Spleen (tissue), 11 donors: ENCODE data around the gene PHOSPHO2. TPM values are rescaled to one million over a fixed set of nuclear protein-coding genes. Genes with fewer than 3 reads are reported as not detected.

Source experiments
- DNase-seq: peaks from one replicate; pipeline ENCODE4 v3.0.0-alpha.2; 2020
- H3K27ac ChIP-seq, 8 donors: fragments of 200-600 bp; sonication (generic) in 7 of 8; 1 replicate in 4 of 8; 2 replicates in 4 of 8; pipeline versions ENCODE4 v1.5.0 to v1.8.0; 2016 to 2021; ENCODE audit warnings: inconsistent platforms in 4 of 8, mild to moderate bottlenecking in 4 of 8, moderate library complexity in 1 of 8
- H3K27me3 ChIP-seq, 7 donors: fragments of 200-600 bp; sonication (generic) in 6 of 7; replicated peaks in 1 of 7; 1 replicate in 4 of 7; 2 replicates in 3 of 7; pipeline versions ENCODE4 v1.5.0 to v1.8.0; 2016 to 2021; ENCODE audit warnings: inconsistent platforms in 3 of 7, mild to moderate bottlenecking in 1 of 7
- H3K36me3 ChIP-seq, 6 donors: fragments of 200-600 bp; sonication (generic) in 5 of 6; 1 replicate in 4 of 6; 2 replicates in 2 of 6; pipeline versions ENCODE4 v1.5.0 to v1.8.0; 2016 to 2021; ENCODE audit warnings: inconsistent platforms in 2 of 6
- H3K4me1 ChIP-seq, 6 donors: fragments of 200-600 bp; sonication (generic) in 5 of 6; 1 replicate in 3 of 6; 2 replicates in 3 of 6; pipeline versions ENCODE4 v1.5.0 to v1.8.0; 2016 to 2021; ENCODE audit warnings: inconsistent platforms in 3 of 6
- H3K4me3 ChIP-seq, 8 donors: fragments of 200-600 bp; sonication (generic) in 7 of 8; 1 replicate in 4 of 8; 2 replicates in 4 of 8; pipeline versions ENCODE4 v1.5.0 to v1.8.0; 2016 to 2021; ENCODE audit warnings: inconsistent platforms in 4 of 8, mild to moderate bottlenecking in 4 of 8, moderate library complexity in 2 of 8
- H3K9me3 ChIP-seq, 8 donors: fragments of 200-600 bp; sonication (generic) in 7 of 8; 1 replicate in 4 of 8; 2 replicates in 4 of 8; pipeline versions ENCODE4 v1.5.0 to v1.8.0; 2016 to 2021; ENCODE audit warnings: inconsistent platforms in 4 of 8
- POLR2A ChIP-seq, 3 donors: fragments of 450-650 bp; IDR thresholded peaks; one replicate each; pipeline ENCODE4 v1.5.1; 2017; ENCODE audit warnings: antibody characterized with exemption in 3 of 3, mild to moderate bottlenecking in 1 of 3
- POLR2AphosphoS5 ChIP-seq, 3 donors: sonication (generic); formaldehyde crosslinking; IDR thresholded peaks; one replicate each; pipeline ENCODE4 v1.5.1; 2017; ENCODE audit warnings: antibody characterized with exemption in 3 of 3
- WGBS, 5 donors: extraction: QIAGEN DNeasy Blood & Tissue Kit in 3 of 5; methylation state at CpG; one replicate each; pipeline versions ENCODE4 v1.1.5 to v1.1.7; 2013 to 2018; 5-methylcytosine and 5-hydroxymethylcytosine counted together
- intact Hi-C: fragments of 100-400 bp; cut with DNase I; formaldehyde crosslinking; loops from one replicate; pipeline ENCODE4 v1.15.0; 2023; ENCODE audit warnings: low total_unique reads
- polyA plus RNA-seq, 3 donors: library from polyadenylated mRNA; stranded (reverse); fragments of 200-250 nt; gene quantifications; one replicate each; pipeline ENCODE4 v1.2.1, GENCODE V29; 2013
- small RNA-seq, 4 donors: library from RNA; depleted of rRNA; stranded (forward); fragments of <200 nt; gene quantifications; one replicate each; pipeline ENCODE3, GENCODE V24; 2016
- total RNA-seq, 7 donors: library from RNA; depleted of rRNA in 3 of 7; stranded (reverse); fragments of >200 nt in 3 of 7; fragmentation: NEBNext Ultra II Directional in 4 of 7; extraction: Animal tissue kit (Norgen Biotek cat#: 25700) in 4 of 7; gene quantifications; one replicate each; pipeline versions ENCODE4 v1.1.0 to v1.2.1, GENCODE V29; 2016 to 2021
- TF ChIP-seq, protein P1 (sequence below), 11 experiments: fragments of 200-600 bp in 7 of 11; fragments of 450-650 bp in 4 of 11; sonication (generic) in 4 of 11; IDR thresholded peaks in 8 of 11; conservative IDR thresholded peaks in 3 of 11; 1 replicate in 7 of 11; 2 replicates in 4 of 11; pipeline versions ENCODE4 v1.4.0 to v1.8.0; 2016 to 2021; ENCODE audit warnings: antibody characterized with exemption in 11 of 11, inconsistent platforms in 4 of 11, mild to moderate bottlenecking in 1 of 11
- donor health status: healthy with polysubstance abuse.
- donor health status: DM: no; HTN: no; CAD: no; lungs with moderate emphysema.
- donor health status: DM: no; HTN: no; CAD: no.
- donor health status: Bipolar disorder and iron deficiency.
- donor health status: healthy.
- donor health status: DM: no; HTN: no; CAD: no.
- donor health status: DM: yes; HTN: yes; CAD: no.

The PHOSPHO2 gene
- total and polyA plus RNA-seq, 10 donors = 1.2 to 6.9 (median 4.0) TPM

DNA sequence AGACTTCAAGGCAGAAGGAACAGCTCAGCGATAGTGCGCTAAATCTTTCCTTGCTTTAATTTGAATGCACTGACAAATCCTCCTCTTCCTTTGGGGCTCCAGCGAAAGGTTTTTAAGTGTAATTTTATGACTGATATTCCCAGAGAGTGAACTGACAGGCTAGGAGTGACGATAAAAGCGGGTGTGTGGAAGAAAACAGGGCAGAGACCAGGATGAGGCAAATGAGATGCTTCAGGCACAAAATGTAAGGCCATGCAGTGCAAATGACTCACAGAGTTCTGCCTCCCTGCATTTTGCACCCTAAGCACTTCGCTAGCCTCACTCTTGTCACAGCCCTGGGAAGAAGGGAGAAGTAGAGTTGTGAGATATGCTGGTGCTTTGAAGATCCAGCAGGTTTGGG lies 54.0 kb downstream of the PHOSPHO2 start:
- no peak for DNase-seq
- Histone ChIP-seq H3K4me3 (no peak overlapping the region), H3K27ac (no peak overlapping the region), H3K9me3 (no peaks in the 10 kb centered on the region), H3K36me3 (no peaks in the 10 kb centered on the region), H3K27me3 (no peaks in the 10 kb centered on the region), H3K4me1 (no peaks in the 10 kb centered on the region)
- 77 to 83% (median 80%) methylated on average over 6 of the region's 6 CpGs for WGBS, 5 donors
- intact Hi-C loops = no loop called here
- TF ChIP-seq, protein P1, sequence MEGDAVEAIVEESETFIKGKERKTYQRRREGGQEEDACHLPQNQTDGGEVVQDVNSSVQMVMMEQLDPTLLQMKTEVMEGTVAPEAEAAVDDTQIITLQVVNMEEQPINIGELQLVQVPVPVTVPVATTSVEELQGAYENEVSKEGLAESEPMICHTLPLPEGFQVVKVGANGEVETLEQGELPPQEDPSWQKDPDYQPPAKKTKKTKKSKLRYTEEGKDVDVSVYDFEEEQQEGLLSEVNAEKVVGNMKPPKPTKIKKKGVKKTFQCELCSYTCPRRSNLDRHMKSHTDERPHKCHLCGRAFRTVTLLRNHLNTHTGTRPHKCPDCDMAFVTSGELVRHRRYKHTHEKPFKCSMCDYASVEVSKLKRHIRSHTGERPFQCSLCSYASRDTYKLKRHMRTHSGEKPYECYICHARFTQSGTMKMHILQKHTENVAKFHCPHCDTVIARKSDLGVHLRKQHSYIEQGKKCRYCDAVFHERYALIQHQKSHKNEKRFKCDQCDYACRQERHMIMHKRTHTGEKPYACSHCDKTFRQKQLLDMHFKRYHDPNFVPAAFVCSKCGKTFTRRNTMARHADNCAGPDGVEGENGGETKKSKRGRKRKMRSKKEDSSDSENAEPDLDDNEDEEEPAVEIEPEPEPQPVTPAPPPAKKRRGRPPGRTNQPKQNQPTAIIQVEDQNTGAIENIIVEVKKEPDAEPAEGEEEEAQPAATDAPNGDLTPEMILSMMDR (IDR thresholded peaks at IDR 0.05 in 8 of 11, conservative IDR thresholded peaks at IDR 0.05 in 3 of 11) = no peak
- no peak for TF ChIP-seq POLR2A (IDR thresholded peaks at IDR 0.05)
- TF ChIP-seq POLR2AphosphoS5 (IDR thresholded peaks at IDR 0.05) = no peak

Small RNAs within 50 kb of the gene (small RNA-seq; reads per million reads assigned to genes)
- 0 reads per million in 4 donors for gene RF00432

Other genes starting within 250 kb of the PHOSPHO2 start
- 10 to 100 TPM in 1 of 7 donors, 1 to 10 TPM in 6; 4.3 to 11.4 (median 8.3) TPM for gene BBS5, start 215.0 kb upstream of the PHOSPHO2 start, total RNA-seq
- 1 to 10 TPM; 2.9 to 4.1 (median 3.4) TPM for gene BBS5, start 215.0 kb upstream of the PHOSPHO2 start, polyA plus RNA-seq
- 1 to 10 TPM in 3 of 7 donors, under 1 TPM in 4; 0.30 to 1.0 (median 0.69) TPM for gene KLHL41, start 184.8 kb upstream of the PHOSPHO2 start, total RNA-seq
- gene KLHL41, start 184.8 kb upstream of the PHOSPHO2 start, polyA plus RNA-seq = under 1 TPM; 0.52 to 0.72 (median 0.67) TPM
- 10 to 100 TPM; 21.2 to 43.9 (median 28.6) TPM for gene FASTKD1, start 120.6 kb upstream of the PHOSPHO2 start, total RNA-seq
- gene FASTKD1, start 120.6 kb upstream of the PHOSPHO2 start, polyA plus RNA-seq = 10 to 100 TPM; 28.7 to 42.5 (median 42.1) TPM
- gene PPIG, start 110.1 kb upstream of the PHOSPHO2 start, total RNA-seq = 10 to 100 TPM; 47.8 to 72.7 (median 64.5) TPM
- 10 to 100 TPM; 32.5 to 43.1 (median 34.8) TPM for gene PPIG, start 110.1 kb upstream of the PHOSPHO2 start, polyA plus RNA-seq
- gene CFAP210, start 64 bp upstream of the PHOSPHO2 start, total RNA-seq = not detected
- under 1 TPM in 2 of 3 donors, not detected in 1; 0.09 to 0.15 TPM for gene CFAP210, start 64 bp upstream of the PHOSPHO2 start, polyA plus RNA-seq
- gene KLHL23, start 39.4 kb downstream of the PHOSPHO2 start, total RNA-seq = 1 to 10 TPM; 1.4 to 3.3 (median 2.1) TPM
- gene KLHL23, start 39.4 kb downstream of the PHOSPHO2 start, polyA plus RNA-seq = 1 to 10 TPM in 1 of 3 donors, under 1 TPM in 2; 0.48 to 1.4 (median 0.86) TPM
- 100 to 1,000 TPM in 1 of 7 donors, 10 to 100 TPM in 6; 55.1 to 103 (median 73.2) TPM for gene SSB, start 104.4 kb downstream of the PHOSPHO2 start, total RNA-seq
- 10 to 100 TPM; 71.9 to 94.2 (median 80.6) TPM for gene SSB, start 104.4 kb downstream of the PHOSPHO2 start, polyA plus RNA-seq
- 10 to 100 TPM; 24.4 to 38.5 (median 31.9) TPM for gene METTL5, start 130.4 kb downstream of the PHOSPHO2 start, total RNA-seq
- 10 to 100 TPM; 46.8 to 57.0 (median 49.4) TPM for gene METTL5, start 130.4 kb downstream of the PHOSPHO2 start, polyA plus RNA-seq
- 100 to 1,000 TPM in 1 of 7 donors, 10 to 100 TPM in 6; 40.3 to 119 (median 62.4) TPM for gene UBR3, start 133.0 kb downstream of the PHOSPHO2 start, total RNA-seq
- 10 to 100 TPM in 1 of 3 donors, 1 to 10 TPM in 2; 7.2 to 10.5 (median 7.9) TPM for gene UBR3, start 133.0 kb downstream of the PHOSPHO2 start, polyA plus RNA-seq